NCI-H1048 (cell line): Measurements from ENCODE around the gene BIRC7.

ENCODE experiments used
- DNase-seq: peaks from one replicate; lab custom pipeline; 2025; lab: John Stamatoyannopoulos, UW

Gene BIRC7

GRCh38 chr20:63235399-63235983 is at the start of gene BIRC7:
TSS of gene BIRC7 (plus strand) at chr20:63235905. CDS start at chr20:63236097, 192 bp downstream.
- DNase-seq: no peak

- DNase-seq: no peak
Observed at GRCh38 chr20:63186084-63186483, 49.6 kb upstream of the BIRC7 start.

GRCh38 chr20:63186528-63187316 is 49.0 kb upstream of the BIRC7 start:
- no peak for DNase-seq

GRCh38 chr20:63187338-63188158 is 48.2 kb upstream of the BIRC7 start:
- no peak for DNase-seq

GRCh38 chr20:63188159-63188442 is 47.6 kb upstream of the BIRC7 start:
- no peak for DNase-seq

- DNase-seq: no peak
Observed at GRCh38 chr20:63188641-63189321, 46.9 kb upstream of the BIRC7 start.

GRCh38 chr20:63189322-63189642 is 46.4 kb upstream of the BIRC7 start:
- DNase-seq: no peak

GRCh38 chr20:63189846-63190559 is 45.7 kb upstream of the BIRC7 start:
- DNase-seq: no peak

GRCh38 chr20:63190828-63191227 is 44.9 kb upstream of the BIRC7 start:
- DNase-seq: no peak

- no peak for DNase-seq
Observed at GRCh38 chr20:63191400-63191799, 44.3 kb upstream of the BIRC7 start.

GRCh38 chr20:63192721-63193120 is 43.0 kb upstream of the BIRC7 start:
- DNase-seq: no peak

- no peak for DNase-seq
Observed at GRCh38 chr20:63194007-63194796, 41.5 kb upstream of the BIRC7 start.

- DNase-seq: no peak
Observed at GRCh38 chr20:63194797-63195173, 40.9 kb upstream of the BIRC7 start.

GRCh38 chr20:63196768-63197470 is 38.8 kb upstream of the BIRC7 start:
- DNase-seq: no peak

- DNase-seq: no peak
Observed at GRCh38 chr20:63198606-63199005, 37.1 kb upstream of the BIRC7 start.

GRCh38 chr20:63202021-63202420 is 33.7 kb upstream of the BIRC7 start:
- DNase-seq: no peak

- no peak for DNase-seq
Observed at GRCh38 chr20:63202811-63203526, 32.7 kb upstream of the BIRC7 start.

- DNase-seq: no peak
Observed at GRCh38 chr20:63204362-63204761, 31.3 kb upstream of the BIRC7 start.

GRCh38 chr20:63205896-63206295 is 29.8 kb upstream of the BIRC7 start:
- no peak for DNase-seq

GRCh38 chr20:63206878-63207277 is 28.8 kb upstream of the BIRC7 start:
- no peak for DNase-seq
